Erythroblast (primary cell): Measurements from ENCODE around the gene TICAM1.
"Not testable (repeated sequence)": the region's sequence is repeated elsewhere in the genome, so short reads cannot be mapped to it uniquely, and the experiment has no call there.

Source experiments
- DNase-seq, 2 experiments: peaks; one replicate each; lab custom pipeline; 2025; lab: John Stamatoyannopoulos, UW
- GATA1 ChIP-seq: IDR thresholded peaks from 2 replicates; pipeline ENCODE4 v1.6.1; 2011; ENCODE audit warnings: low read depth, mild to moderate bottlenecking, control low read depth, low read length, moderate library complexity
- POLR2A ChIP-seq: IDR thresholded peaks from 2 replicates; pipeline ENCODE4 v1.6.1; 2011; ENCODE audit warnings: mild to moderate bottlenecking, low read length

Gene TICAM1

GRCh38 chr19:4831304-4831978 is at the start of gene TICAM1:
TICAM1 (minus strand) TSS chr19:4831712; CDS start chr19:4818377, 13,335 bp downstream.
- TF ChIP-seq GATA1, result no peak
- peak; percentile 64 for TF ChIP-seq POLR2A
- DNase-seq, result peak; percentile 57 to 75

GRCh38 chr19:4879041-4879440 is 47.5 kb upstream of the TICAM1 start:
- TF ChIP-seq POLR2A (no peak), GATA1 (no peak)
- no peak for DNase-seq

- DNase-seq, result no peak
Observed at GRCh38 chr19:4878491-4878968, 47.0 kb upstream of the TICAM1 start.

GRCh38 chr19:4877753-4878490 is 46.4 kb upstream of the TICAM1 start:
- no peak for DNase-seq
- TF ChIP-seq POLR2A, result no peak
- no peak for TF ChIP-seq GATA1

More at GRCh38 chr19:4878491-4878968, 47.0 kb upstream of the TICAM1 start:
- TF ChIP-seq GATA1 (no peak), POLR2A (no peak)

GRCh38 chr19:4873930-4874329 is 42.4 kb upstream of the TICAM1 start:
- no peak for DNase-seq
- TF ChIP-seq GATA1 (no peak), POLR2A (no peak)

GRCh38 chr19:4871711-4872110 is 40.2 kb upstream of the TICAM1 start:
- DNase-seq, result no peak
- no peak for TF ChIP-seq GATA1
- no peak for TF ChIP-seq POLR2A

GRCh38 chr19:4870025-4870700 is 38.7 kb upstream of the TICAM1 start:
- TF ChIP-seq GATA1, result no peak
- no peak for TF ChIP-seq POLR2A
- DNase-seq, result no peak

GRCh38 chr19:4868286-4868834 is 36.8 kb upstream of the TICAM1 start:
- TF ChIP-seq POLR2A, result no peak
- TF ChIP-seq GATA1, result no peak
- DNase-seq, result no peak

GRCh38 chr19:4867534-4868285 is 36.2 kb upstream of the TICAM1 start, which contains the start of gene PLIN3:
PLIN3 (minus strand) TSS chr19:4867667; CDS start chr19:4861394, 6,273 bp downstream.
- no peak for TF ChIP-seq GATA1
- no peak for TF ChIP-seq POLR2A
- peak; percentile 93 to 94 for DNase-seq

GRCh38 chr19:4866595-4867424 is 35.3 kb upstream of the TICAM1 start:
- TF ChIP-seq GATA1, result no peak
- no peak for TF ChIP-seq POLR2A
- DNase-seq, result peak; percentile 47

- DNase-seq, result no peak
- TF ChIP-seq GATA1 (no peak), POLR2A (no peak)
Observed at GRCh38 chr19:4861147-4861546, 29.6 kb upstream of the TICAM1 start.

- TF ChIP-seq GATA1, result no peak
- no peak for TF ChIP-seq POLR2A
- no peak for DNase-seq
Observed at GRCh38 chr19:4859697-4860096, 28.2 kb upstream of the TICAM1 start.

- not testable (repeated sequence) for DNase-seq
Observed at GRCh38 chr19:4856468-4856867, 25.0 kb upstream of the TICAM1 start.

- DNase-seq, result not testable (repeated sequence)
Observed at GRCh38 chr19:4853506-4853905, 22.0 kb upstream of the TICAM1 start.
